NCI-H187 (cell line): ENCODE data around the gene ACP5.
"Not testable (repeated sequence)": the region's sequence is repeated elsewhere in the genome, so short reads cannot be mapped to it uniquely, and the experiment has no call there.

Source experiments
- DNase-seq, 2 experiments: peaks; one replicate each; lab custom pipeline; 2025; lab: John Stamatoyannopoulos, UW

Gene ACP5

GRCh38 chr19:11578258-11579142, 1.1 kb upstream of the ACP5 start:
- DNase-seq: no peak

- no peak for DNase-seq
Measured at GRCh38 chr19:11576227-11576626, 1.2 kb downstream of the ACP5 start.

DNA sequence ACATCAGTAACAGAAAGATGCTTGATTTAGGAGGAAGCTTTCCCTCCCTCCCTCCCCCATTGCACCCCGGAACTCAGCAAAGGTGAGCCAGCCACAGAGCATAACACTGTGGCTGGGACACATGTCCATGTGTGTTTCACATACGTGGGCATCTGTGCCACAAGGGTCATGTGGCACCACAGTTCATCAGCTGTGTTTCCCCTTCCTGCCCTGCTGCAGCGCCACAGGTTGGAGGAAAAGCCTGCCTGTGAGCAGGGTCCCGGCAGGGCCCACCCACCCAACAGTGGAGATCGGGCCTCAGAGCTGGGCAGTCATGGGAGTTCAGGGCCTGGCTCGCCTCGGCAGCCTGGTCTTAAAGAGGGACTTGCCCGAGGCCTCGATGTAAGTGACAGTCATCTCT, 2.8 kb downstream of the ACP5 start:
- no peak for DNase-seq

GRCh38 chr19:11573763-11574162, 3.7 kb downstream of the ACP5 start:
- DNase-seq: not testable (repeated sequence)

- DNase-seq: not testable (repeated sequence)
Measured at GRCh38 chr19:11573354-11573753, 4.1 kb downstream of the ACP5 start.

GRCh38 chr19:11570039-11570462, 7.4 kb downstream of the ACP5 start:
- no peak for DNase-seq

DNA sequence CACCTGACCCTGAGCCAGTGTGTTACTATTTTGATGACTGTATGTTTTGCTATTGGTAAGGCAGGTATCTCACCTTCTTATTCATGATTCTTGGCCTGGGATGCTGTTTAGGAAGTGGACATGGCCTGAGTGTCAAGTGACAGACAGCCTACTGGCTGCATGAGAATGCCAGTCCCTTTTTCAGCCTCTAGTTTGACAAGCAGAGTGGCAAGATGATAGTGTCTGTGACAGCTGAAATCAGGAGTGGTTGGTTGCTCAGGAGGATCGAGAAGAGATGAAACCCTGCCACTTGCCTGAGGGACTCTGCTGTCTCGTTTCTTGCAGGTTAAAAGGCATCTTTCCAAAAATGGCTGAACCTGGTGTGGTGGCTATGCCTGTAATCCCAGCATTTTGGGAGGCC, 11.3 kb downstream of the ACP5 start:
- no peak for DNase-seq

- not testable (repeated sequence) for DNase-seq
Measured at GRCh38 chr19:11565649-11565980, 11.8 kb downstream of the ACP5 start.

DNA sequence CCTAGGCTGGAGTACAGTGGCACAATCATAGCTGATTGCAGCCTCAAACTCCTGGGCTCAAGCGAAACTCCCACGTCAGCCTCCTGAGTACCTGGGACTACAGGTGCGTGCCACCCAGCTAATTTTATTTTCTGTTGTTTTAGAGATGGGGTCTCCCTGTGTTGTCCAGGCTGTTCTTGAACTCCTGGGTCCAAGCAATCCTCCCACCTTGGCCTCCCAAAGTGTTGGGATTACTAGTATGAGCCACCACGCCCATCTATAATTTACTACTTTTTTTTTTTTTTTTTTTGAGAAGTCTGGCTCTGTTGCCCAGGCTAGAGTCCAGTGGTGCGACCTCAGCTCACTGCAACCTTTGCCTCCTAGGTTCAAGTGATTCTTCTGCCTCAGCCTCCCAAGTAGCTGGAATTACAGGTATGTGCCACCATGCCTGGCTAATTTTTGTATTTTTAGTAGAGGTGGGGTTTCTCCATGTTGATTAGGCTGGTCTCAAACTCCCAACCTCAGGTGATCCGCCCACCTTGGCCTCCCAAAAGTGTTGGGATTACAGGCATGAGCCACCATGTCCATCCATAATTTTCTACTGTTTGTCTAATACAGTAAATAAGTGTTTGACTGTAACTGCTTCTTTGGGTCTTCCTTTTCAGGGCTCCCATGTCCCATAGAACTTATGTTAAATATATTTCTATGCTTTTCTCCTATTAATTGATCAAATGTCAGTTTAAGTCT, 13.2 kb downstream of the ACP5 start:
- DNase-seq: not testable (repeated sequence)

DNA sequence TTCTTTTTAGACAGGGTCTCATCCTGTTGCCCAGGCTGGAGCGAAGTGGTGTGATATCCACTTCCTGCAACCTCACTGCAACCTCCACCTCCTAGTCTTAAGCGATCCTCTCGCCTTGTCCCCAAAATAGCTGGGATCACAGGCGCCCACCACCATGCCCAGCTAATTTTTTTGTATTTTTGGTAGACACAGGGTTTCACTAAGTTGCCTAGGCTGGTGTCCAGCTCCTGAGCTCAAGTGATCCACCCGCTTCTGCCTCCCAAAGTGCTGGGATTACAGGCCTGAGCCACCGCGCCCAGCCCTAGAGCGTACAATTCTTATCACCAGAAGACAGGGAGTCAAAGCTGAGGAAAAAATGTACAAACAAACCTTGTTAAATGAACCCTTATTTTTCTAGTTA, 13.9 kb downstream of the ACP5 start:
- no peak for DNase-seq

DNA sequence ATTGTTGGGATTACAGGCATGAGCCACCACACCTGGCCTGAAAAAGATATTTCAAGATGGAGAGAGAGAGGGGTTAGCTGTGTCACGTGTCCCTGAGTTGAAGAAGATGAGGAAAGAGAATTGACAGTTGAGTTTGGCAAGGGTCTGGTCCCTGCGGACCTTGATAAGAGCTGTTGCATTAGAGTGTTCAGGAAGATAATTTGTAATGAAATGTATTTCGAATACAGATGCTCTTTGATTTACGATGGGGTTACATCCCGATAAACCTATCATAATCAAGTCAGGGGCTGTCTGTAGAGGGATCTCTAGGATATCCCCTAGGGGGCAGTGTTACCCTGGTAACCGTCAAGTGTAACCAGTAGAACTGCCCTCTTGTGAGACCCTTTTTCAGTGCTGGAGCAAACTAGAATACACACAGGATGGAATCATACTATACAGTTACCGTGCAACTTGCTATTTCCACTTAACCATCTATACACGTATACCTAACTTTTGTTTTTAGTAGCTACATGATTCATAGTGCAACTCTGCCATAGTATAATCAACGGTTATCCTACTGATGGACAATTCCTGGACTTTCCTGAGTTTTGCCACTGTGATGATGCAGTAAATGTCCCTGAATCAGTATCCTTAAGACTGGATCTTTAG, 16.9 kb downstream of the ACP5 start:
- peak in 1 of 2 experiments; percentile 8 for DNase-seq

GRCh38 chr19:11558881-11559828, 18.3 kb downstream of the ACP5 start, which contains the start of gene ELOF1:
TSS of gene ELOF1 (minus strand) at chr19:11559230. CDS start at chr19:11554347, 4,883 bp downstream.
- peak; percentile 65 to 87 for DNase-seq

DNA sequence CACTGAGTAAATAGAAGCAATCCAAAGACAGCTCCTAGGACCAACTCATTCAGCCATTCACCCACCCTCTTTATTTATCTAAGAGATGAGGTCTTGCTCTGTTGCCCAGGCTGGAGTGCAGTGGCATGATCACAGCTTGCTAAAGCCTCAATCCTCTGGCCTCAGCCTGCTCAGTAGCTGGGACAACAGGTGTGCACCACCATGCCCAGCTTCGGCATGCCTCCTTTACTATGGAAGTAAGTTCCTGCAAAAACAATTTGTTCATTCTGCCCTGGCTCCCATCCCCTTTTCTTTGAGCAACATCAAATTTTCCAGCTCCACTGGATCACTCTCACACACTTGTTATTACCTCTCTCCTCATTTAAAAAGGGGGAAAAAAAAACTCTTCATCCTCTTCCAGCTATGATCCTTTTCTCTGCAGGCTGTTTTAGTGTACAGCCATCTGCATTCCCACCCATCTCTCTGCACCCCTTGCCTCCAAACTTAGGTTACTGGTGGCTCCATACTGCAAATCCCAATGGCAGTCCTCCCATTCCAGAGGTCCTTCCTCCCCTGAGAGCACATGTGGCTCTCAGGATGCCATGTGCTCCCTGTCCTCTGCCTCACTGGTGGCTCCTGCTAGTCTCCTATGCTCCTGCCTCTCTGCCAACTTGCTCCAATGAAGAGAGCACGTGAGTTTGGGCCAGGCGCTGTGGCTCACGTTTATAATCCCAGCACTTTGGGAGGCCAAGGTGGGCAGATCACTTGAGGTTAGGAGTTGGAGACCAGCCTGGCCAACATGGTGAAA, 20.6 kb downstream of the ACP5 start:
- DNase-seq: no peak

DNA sequence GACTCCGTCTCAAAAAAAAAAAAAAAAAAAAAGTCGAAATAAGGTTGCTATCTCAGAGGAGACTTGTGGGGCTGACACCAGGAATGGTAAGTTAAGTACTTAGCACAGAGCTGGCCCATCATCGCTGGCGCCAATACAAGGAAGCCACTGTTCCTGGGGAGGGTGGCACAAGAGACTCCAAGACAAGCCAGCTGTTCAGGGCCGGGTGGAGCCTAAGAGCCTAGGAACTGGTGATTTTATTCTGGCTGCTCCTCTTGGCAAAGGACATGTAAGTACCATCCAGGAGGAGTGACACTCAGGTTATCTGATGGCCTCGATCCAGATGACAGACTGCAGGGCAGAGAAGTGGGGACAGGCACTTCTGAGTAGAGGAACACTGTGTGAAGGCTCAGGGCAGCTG, 22.2 kb downstream of the ACP5 start:
- DNase-seq: no peak

GRCh38 chr19:11554160-11554559, 23.3 kb downstream of the ACP5 start:
- no peak for DNase-seq

- DNase-seq: no peak
Measured at GRCh38 chr19:11552666-11553372, 24.6 kb downstream of the ACP5 start.

DNA sequence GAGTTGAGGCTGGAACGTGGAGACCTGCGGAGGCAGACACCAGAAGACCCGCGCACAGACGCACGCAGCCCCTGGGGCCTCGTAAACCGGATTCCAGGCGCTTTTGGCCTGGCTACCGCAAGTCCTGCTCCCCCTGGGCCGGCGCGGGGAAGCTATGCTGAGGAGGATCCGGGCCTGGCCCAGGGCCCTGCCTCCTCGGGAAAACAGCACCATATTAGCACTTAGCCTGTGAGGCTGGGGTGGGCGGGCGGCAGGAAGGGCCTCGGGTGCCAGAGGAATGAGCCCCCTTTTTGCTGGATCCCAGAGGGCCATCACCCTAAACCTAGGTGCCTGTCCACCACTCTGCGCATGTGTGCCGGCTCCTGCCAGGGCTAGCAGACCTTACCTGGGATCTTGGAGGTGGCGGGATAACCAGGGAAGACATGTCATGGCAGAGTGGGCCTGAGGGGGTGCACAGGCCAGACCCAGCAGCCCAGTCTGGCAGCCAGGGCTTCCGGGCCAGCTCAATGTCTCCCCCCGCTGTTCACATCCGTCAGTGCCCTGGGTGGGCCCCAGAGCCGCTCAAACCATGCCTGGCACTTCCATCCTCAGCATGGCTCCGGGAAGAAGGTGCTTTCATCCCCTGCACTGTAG, 25.7 kb downstream of the ACP5 start:
- DNase-seq: no peak

GRCh38 chr19:11550265-11550664, 27.2 kb downstream of the ACP5 start:
- DNase-seq: no peak

DNA sequence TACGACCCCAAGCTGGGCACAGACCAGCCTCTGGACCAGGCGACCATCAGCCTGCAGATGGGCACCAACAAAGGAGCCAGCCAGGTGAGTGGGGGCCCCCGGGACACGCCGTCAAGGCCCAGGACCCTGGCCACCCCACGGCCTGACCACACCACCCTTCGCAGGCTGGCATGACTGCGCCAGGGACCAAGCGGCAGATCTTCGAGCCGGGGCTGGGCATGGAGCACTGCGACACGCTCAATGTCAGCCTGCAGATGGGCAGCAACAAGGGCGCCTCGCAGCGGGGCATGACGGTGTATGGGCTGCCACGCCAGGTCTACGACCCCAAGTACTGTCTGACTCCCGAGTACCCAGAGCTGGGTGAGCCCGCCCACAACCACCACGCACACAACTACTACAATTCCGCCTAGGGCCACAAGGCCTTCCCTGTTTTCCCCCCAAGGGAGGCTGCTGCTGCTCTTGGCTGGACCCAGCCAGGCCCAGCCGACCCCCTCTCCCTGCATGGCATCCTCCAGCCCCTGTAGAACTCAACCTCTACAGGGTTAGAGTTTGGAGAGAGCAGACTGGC, 28.0 kb downstream of the ACP5 start:
- no peak for DNase-seq
